ENCODE results near the gene PLCXD3.

Gene PLCXD3

GRCh38 chr5:41363343-41363986, 146.9 kb downstream of the PLCXD3 start:
- H3K4me1 ChIP-seq (ENCODE audit: control insufficient read depth, insufficient read depth, low read length) = no peaks in the 10 kb centered on the region
- POLR2A ChIA-PET = no interaction called here
- CTCF ChIA-PET = interaction anchor here (0.6 kb wide), 1 partner anchor 459 kb away, joined by 3 read pairs; no protein-coding TSS in a partner anchor

More at GRCh38 chr5:41363343-41363986, 146.9 kb downstream of the PLCXD3 start:
- Histone ChIP-seq H3K27ac (ENCODE audit: extremely low read depth, low read depth, low read length) (no peak overlapping the region), H3K36me3 (ENCODE audit: control insufficient read depth in 2 of 2, insufficient read depth in 1 of 2, low read length in 2 of 2) (no peaks in the 10 kb centered on the region), H3K9me3 (ENCODE audit: control insufficient read depth, insufficient read depth, low read depth, low read length) (no peaks in the 10 kb centered on the region), H3K4me3 (ENCODE audit: low read depth, low read length) (no peak overlapping the region)
- TF ChIP-seq ZNF747 (tag by site-specific recombination; IDR thresholded peaks at IDR 0.05) = no peak
- TF ChIP-seq, protein P1, sequence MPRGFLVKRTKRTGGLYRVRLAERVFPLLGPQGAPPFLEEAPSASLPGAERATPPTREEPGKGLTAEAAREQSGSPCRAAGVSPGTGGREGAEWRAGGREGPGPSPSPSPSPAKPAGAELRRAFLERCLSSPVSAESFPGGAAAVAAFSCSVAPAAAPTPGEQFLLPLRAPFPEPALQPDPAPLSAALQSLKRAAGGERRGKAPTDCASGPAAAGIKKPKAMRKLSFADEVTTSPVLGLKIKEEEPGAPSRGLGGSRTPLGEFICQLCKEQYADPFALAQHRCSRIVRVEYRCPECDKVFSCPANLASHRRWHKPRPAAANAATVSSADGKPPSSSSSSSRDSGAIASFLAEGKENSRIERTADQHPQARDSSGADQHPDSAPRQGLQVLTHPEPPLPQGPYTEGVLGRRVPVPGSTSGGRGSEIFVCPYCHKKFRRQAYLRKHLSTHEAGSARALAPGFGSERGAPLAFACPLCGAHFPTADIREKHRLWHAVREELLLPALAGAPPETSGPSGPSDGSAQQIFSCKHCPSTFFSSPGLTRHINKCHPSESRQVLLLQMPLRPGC (tag by site-specific recombination; IDR thresholded peaks at IDR 0.05) = no peak
- TF ChIP-seq, protein P2, sequence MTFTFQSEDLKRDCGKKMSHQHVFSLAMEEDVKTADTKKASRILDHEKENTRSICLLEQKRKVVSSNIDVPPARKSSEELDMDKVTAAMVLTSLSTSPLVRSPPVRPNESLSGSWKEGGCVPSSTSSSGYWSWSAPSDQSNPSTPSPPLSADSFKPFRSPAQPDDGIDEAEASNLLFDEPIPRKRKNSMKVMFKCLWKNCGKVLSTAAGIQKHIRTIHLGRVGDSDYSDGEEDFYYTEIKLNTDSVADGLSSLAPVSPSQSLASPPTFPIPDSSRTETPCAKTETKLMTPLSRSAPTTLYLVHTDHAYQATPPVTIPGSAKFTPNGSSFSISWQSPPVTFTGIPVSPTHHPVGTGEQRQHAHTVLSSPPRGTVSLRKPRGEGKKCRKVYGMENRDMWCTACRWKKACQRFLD (tag by site-specific recombination; IDR thresholded peaks at IDR 0.05) = no peak
- no peak for TF ChIP-seq KLF16 (tag by site-specific recombination; IDR thresholded peaks at IDR 0.05)
- TF ChIP-seq ZBTB44 (tag by site-specific recombination; IDR thresholded peaks at IDR 0.05) = no peak
- TF ChIP-seq ZNF239 (tag by site-specific recombination; IDR thresholded peaks at IDR 0.05) = no peak
- no peak for TF ChIP-seq ZNF654 (tag by site-specific recombination; IDR thresholded peaks at IDR 0.05; ENCODE audit: low read depth)
- TF ChIP-seq ZNF660 (tag by site-specific recombination; IDR thresholded peaks at IDR 0.05) = no peak
- TF ChIP-seq ZNF600 (tag by site-specific recombination; IDR thresholded peaks at IDR 0.05) = no peak
- no peak for TF ChIP-seq ZNF558 (tag by site-specific recombination; IDR thresholded peaks at IDR 0.05)
- TF ChIP-seq ZSCAN16 (tag by site-specific recombination; IDR thresholded peaks at IDR 0.05) = no peak
- no peak for TF ChIP-seq BCL11B (tag by site-specific recombination; IDR thresholded peaks at IDR 0.05; ENCODE audit: low read depth)
- no peak for TF ChIP-seq ZNF571 (tag by site-specific recombination; IDR thresholded peaks at IDR 0.05)
- TF ChIP-seq ZNF311 (tag by site-specific recombination; IDR thresholded peaks at IDR 0.05; ENCODE audit: borderline replicate concordance) = no peak
- no peak for TF ChIP-seq ZBTB17 (tag by site-specific recombination; IDR thresholded peaks at IDR 0.05)
- TF ChIP-seq ZNF140 (tag by site-specific recombination; IDR thresholded peaks at IDR 0.05) = no peak
- TF ChIP-seq PRDM2 (tag by site-specific recombination; IDR thresholded peaks at IDR 0.05; ENCODE audit: borderline replicate concordance) = no peak
- TF ChIP-seq PATZ1 (tag by site-specific recombination; IDR thresholded peaks at IDR 0.05) = no peak

All from HEK293 (cell line).